ENCODE measurements around the gene MTF1. TPM values are rescaled to one million over a fixed set of nuclear protein-coding genes. Genes with fewer than 3 reads are reported as not detected.
"Not testable (repeated sequence)": the region's sequence is repeated elsewhere in the genome, so short reads cannot be mapped to it uniquely, and the experiment has no call there.

The MTF1 gene
- total RNA-seq, 1 donor from 2014 or later, result 39.3 TPM

GRCh38 chr1:37792943-37793686, 66.3 kb downstream of the MTF1 start:
- ATAC-seq, result no peak

- ATAC-seq, result no peak
These were observed 76.9 kb downstream of the MTF1 start for GRCh38 chr1:37782491-37782890.

- no peak for ATAC-seq
These were observed 80.7 kb downstream of the MTF1 start for GRCh38 chr1:37778654-37779053.

- no peak for ATAC-seq
These were observed 82.4 kb downstream of the MTF1 start for GRCh38 chr1:37776946-37777516.

GRCh38 chr1:37771440-37771839, 88.0 kb downstream of the MTF1 start:
- ATAC-seq, result not testable (repeated sequence)

- no peak for ATAC-seq
These were observed 91.9 kb downstream of the MTF1 start for GRCh38 chr1:37767488-37767887.

GRCh38 chr1:37765916-37766664, 93.3 kb downstream of the MTF1 start:
- no peak for ATAC-seq

- ATAC-seq, result no peak
These were observed 94.4 kb downstream of the MTF1 start, which contains the start of gene EPHA10 for GRCh38 chr1:37764888-37765441. Gene EPHA10 (minus strand): TSS chr1:37765120. CDS start chr1:37765066, 54 bp downstream.

- ATAC-seq, result peak; percentile 36
These were observed 95.0 kb downstream of the MTF1 start for GRCh38 chr1:37764414-37764825.

- ATAC-seq, result no peak
These were observed 95.5 kb downstream of the MTF1 start for GRCh38 chr1:37763791-37764413.

- ATAC-seq, result no peak
These were observed 96.9 kb downstream of the MTF1 start for GRCh38 chr1:37762516-37762915.

GRCh38 chr1:37761416-37762095, 97.8 kb downstream of the MTF1 start:
- ATAC-seq, result no peak

Other genes starting within 250 kb of the MTF1 start
- gene RSPO1, start 224.7 kb downstream of the MTF1 start, total RNA-seq, result 0.20 TPM
- 14.1 TPM for gene CDCA8, start 167.1 kb downstream of the MTF1 start, total RNA-seq
- 0.68 TPM for gene EPHA10, start 94.5 kb downstream of the MTF1 start, total RNA-seq
- gene MANEAL, start 65.7 kb downstream of the MTF1 start, total RNA-seq, result 3.1 TPM
- 46.7 TPM for gene C1orf122, start 51.8 kb downstream of the MTF1 start, total RNA-seq
- 14.7 TPM for gene YRDC, start 51.4 kb downstream of the MTF1 start, total RNA-seq
- gene INPP5B, start 87.5 kb upstream of the MTF1 start, total RNA-seq, result 8.6 TPM
- gene SF3A3, start 130.4 kb upstream of the MTF1 start, total RNA-seq, result 41.7 TPM
- gene FHL3, start 145.9 kb upstream of the MTF1 start, total RNA-seq, result 10.6 TPM
- gene UTP11, start 153.1 kb upstream of the MTF1 start, total RNA-seq, result 30.3 TPM
- 6.0 TPM for gene POU3F1, start 187.2 kb upstream of the MTF1 start, total RNA-seq